GM21390 (cell line): Measurements from ENCODE around the gene SSMEM1.
"Not testable (repeated sequence)": the region's sequence is repeated elsewhere in the genome, so short reads cannot be mapped to it uniquely, and the experiment has no call there.

Source experiments
- ATAC-seq: cut with Tn5 transposase; IDR thresholded peaks from one replicate; pipeline ENCODE4 v1.9.1; 2021; ENCODE audit not compliant: unreplicated experiment

The SSMEM1 gene

GRCh38 chr7:130243486-130243885 is 35.8 kb downstream of the SSMEM1 start:
- ATAC-seq: not testable (repeated sequence)

- not testable (repeated sequence) for ATAC-seq
Measured at GRCh38 chr7:130246491-130246890, 38.8 kb downstream of the SSMEM1 start.

- not testable (repeated sequence) for ATAC-seq
Measured at GRCh38 chr7:130248842-130249241, 41.2 kb downstream of the SSMEM1 start.

- not testable (repeated sequence) for ATAC-seq
Measured at GRCh38 chr7:130249626-130250025, 42.0 kb downstream of the SSMEM1 start.

GRCh38 chr7:130254555-130254954 is 46.9 kb downstream of the SSMEM1 start:
- no peak for ATAC-seq

GRCh38 chr7:130256704-130257103 is 49.0 kb downstream of the SSMEM1 start:
- ATAC-seq: no peak

- ATAC-seq: no peak
Measured at GRCh38 chr7:130258494-130259078, 50.9 kb downstream of the SSMEM1 start.

GRCh38 chr7:130262448-130262847 is 54.8 kb downstream of the SSMEM1 start:
- ATAC-seq: no peak

- no peak for ATAC-seq
Measured at GRCh38 chr7:130263130-130263529, 55.5 kb downstream of the SSMEM1 start.
